Measurements from ENCODE around the gene SRY.
"Not testable (repeated sequence)": the region's sequence is repeated elsewhere in the genome, so short reads cannot be mapped to it uniquely, and the experiment has no call there.

Gene SRY

DNA sequence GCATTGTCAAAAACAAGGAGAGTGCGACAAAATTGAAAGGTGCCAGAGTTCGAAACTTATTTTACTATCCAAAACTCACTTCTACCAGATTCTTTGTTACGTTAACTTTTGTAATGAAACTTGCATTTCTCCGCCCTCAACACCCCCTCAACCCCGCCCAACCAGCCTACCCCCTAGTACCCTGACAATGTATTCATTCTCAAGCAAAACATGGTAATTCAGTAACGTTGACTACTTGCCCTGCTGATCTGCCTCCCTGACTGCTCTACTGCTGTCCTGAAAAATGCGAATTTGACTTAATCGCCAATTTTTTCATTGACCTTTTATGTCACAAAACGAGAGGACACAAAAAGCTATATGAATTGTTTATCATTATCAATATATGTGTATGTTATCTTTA, at the start of gene SRY:
Gene SRY, minus strand, starts transcription at position 83 of the 400 bp plus-strand sequence. Its CDS starts 79 bp downstream, at position 4.
- no peak for DNase-seq (ENCODE audit: low spot score)

GRCh38 chrY:2837078-2837477, 49.6 kb upstream of the SRY start:
- no peak for DNase-seq (ENCODE audit: low spot score)

DNA sequence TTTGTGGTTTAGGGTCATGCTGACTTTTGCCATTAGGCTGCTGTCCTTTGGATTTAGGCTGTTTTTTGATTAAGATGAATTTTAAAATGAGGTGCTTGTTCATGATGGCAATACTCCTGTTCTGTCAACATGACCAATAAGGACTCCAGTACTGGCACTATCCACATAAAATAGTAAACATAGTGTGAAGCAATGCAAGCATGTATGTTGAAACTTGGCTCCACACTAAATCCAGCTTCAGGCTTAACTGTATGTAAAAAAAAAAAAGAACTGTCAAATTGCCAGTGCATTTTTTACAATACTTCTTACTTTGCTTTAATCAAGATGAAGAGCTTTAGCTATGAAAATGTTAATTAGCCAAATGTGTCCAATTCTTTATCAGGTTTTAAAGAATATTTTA, 47.7 kb upstream of the SRY start:
- DNase-seq (ENCODE audit: low spot score), result no peak

- no peak for DNase-seq (ENCODE audit: low spot score)
These were observed 41.0 kb upstream of the SRY start for GRCh38 chrY:2828497-2828896.

DNA sequence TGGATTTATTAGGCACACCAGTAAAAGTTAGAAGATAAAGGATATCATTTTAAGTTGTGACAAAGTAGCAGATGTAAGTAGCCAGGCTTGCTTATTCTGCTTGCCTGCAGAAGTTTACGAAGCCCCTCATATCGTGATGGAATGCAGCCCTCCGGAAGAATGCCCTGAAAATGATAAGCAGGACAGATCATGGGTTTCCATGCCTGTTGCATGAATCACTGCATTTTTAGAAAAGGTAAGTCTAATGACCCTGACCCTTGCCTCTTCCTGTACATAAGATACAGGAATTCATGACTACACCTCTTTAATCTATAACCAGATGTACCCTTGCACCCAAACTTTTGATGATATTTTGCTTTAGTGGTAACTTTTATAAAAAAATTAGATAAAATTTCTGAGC, 37.0 kb upstream of the SRY start:
- DNase-seq (ENCODE audit: low spot score), result no peak

DNA sequence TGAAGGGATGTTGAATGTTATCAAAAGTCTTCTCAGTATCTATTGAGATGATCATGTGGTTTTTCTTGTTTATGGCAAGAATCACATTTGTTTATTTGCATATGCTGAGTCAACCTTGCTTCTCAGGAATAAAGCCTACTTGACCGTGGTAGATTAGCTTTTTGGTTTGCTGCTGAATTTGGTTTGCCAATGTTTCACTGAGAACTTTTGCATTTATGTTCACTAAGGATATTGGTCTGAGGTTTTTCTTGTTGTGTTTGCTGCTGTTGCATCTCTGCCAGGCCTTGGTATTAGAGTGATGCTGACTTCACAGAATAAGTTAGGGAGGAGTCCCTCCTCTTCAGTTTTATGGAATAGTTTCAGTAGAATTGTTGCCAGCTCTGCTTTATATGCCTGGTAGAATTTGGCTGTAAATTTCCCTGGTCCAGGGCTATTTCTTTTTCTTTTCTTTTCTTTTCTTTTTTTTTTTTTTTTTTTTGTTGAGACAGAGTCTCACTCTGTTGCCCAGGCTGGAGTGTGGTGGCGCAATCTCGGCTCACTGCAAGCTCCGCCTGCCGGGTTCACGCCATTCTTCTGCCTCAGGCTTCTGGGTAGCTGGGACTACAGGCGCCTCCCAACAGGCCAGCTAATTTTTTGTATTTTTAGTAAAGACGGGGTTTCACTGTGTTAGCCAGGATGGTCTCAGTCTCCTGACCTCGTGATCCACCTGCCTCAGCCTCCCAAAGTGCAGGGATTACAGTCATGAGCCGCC, 29.8 kb upstream of the SRY start:
- DNase-seq (ENCODE audit: low spot score), result not testable (repeated sequence)

- DNase-seq (ENCODE audit: low spot score), result no peak
These were observed 12.8 kb upstream of the SRY start for GRCh38 chrY:2800246-2800645.

DNA sequence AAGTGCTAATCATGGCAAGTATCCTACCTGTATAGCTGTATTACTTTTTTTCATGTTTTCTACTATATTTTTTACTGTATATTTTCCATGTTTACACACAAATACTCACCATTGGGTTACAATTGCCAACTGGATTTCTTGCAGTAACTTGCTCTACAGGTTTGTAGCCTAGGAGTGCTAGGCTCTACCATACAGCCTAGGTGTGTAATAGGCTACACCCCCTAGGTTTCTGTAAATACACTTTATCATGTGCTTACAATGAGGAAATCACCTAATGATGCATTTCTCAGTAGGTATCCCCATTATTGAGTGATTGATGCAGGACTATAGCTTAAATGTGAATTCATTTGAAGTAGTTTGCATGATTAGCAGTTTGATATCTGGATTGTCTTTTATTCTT, 10.5 kb upstream of the SRY start:
- no peak for DNase-seq (ENCODE audit: low spot score)

DNA sequence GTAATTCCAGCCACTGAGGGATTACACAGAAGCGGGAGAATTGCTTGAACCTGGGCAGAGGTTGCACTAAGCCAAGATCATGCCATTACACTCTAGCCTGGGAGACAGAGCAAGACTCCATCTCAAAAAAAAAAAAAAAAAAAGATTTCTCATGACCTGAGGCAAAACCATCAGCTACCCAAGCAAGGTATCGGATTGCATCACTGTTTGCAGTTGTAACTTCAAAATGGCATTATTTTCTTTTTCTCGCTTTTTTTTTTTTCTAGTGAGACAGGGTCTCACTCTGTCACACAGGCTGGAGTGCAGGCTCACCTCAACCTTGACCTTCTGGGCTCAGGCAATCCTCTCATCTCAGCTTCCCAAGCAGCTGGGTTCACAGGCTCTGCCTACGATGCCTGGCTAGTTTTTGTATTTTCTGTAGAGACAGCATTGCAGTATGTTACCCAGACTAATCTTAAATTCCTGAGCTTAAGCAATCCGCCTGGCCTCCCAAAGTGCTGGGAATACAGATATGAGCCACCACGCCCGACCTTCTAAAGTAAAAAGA, 9.6 kb upstream of the SRY start:
- no peak for DNase-seq (ENCODE audit: low spot score)

- no peak for DNase-seq (ENCODE audit: low spot score)
These were observed 2.3 kb upstream of the SRY start for GRCh38 chrY:2789756-2790155.

GRCh38 chrY:2786876-2787512, 488 bp downstream of the SRY start:
- DNase-seq (ENCODE audit: low spot score), result no peak

Data from AG08395 (cell line).